NCI-H2196 treated with DMSO at 0.1 percent for 48 hours (cell line): ENCODE measurements around the gene JAZF1.
"Not testable (repeated sequence)": the region's sequence is repeated elsewhere in the genome, so short reads cannot be mapped to it uniquely, and the experiment has no call there.

Source experiments
- DNase-seq: peaks from one replicate; lab custom pipeline; 2025; ENCODE audit not compliant: unreplicated experiment; lab: John Stamatoyannopoulos, UW

The JAZF1 gene

GRCh38 chr7:28015169-28015568, 165.4 kb downstream of the JAZF1 start:
- no peak for DNase-seq

GRCh38 chr7:28014340-28014739, 166.3 kb downstream of the JAZF1 start:
- DNase-seq = not testable (repeated sequence)

GRCh38 chr7:28013441-28013840, 167.2 kb downstream of the JAZF1 start:
- no peak for DNase-seq

- no peak for DNase-seq
Observed at GRCh38 chr7:28013019-28013418, 167.6 kb downstream of the JAZF1 start.

- no peak for DNase-seq
Observed at GRCh38 chr7:28008911-28009310, 171.7 kb downstream of the JAZF1 start.

- DNase-seq = no peak
Observed at GRCh38 chr7:28008171-28008570, 172.4 kb downstream of the JAZF1 start.

GRCh38 chr7:28006491-28006890, 174.1 kb downstream of the JAZF1 start:
- no peak for DNase-seq

GRCh38 chr7:28005847-28006231, 174.8 kb downstream of the JAZF1 start:
- no peak for DNase-seq

GRCh38 chr7:28005075-28005846, 175.3 kb downstream of the JAZF1 start:
- no peak for DNase-seq

- DNase-seq = no peak
Observed at GRCh38 chr7:28003408-28003807, 177.2 kb downstream of the JAZF1 start.

- no peak for DNase-seq
Observed at GRCh38 chr7:28002638-28003037, 178.0 kb downstream of the JAZF1 start.

GRCh38 chr7:28001896-28002295, 178.7 kb downstream of the JAZF1 start:
- no peak for DNase-seq

- DNase-seq = no peak
Observed at GRCh38 chr7:27999829-28000228, 180.8 kb downstream of the JAZF1 start.

GRCh38 chr7:27998382-27998781, 182.2 kb downstream of the JAZF1 start:
- DNase-seq = no peak

- DNase-seq = no peak
Observed at GRCh38 chr7:27997188-27997707, 183.3 kb downstream of the JAZF1 start.

GRCh38 chr7:27996141-27996540, 184.5 kb downstream of the JAZF1 start:
- DNase-seq = no peak

GRCh38 chr7:27995228-27995627, 185.4 kb downstream of the JAZF1 start:
- DNase-seq = no peak

GRCh38 chr7:27994639-27995038, 186.0 kb downstream of the JAZF1 start:
- no peak for DNase-seq

GRCh38 chr7:27992755-27993493, 187.7 kb downstream of the JAZF1 start:
- no peak for DNase-seq

- DNase-seq = no peak
Observed at GRCh38 chr7:27992097-27992496, 188.5 kb downstream of the JAZF1 start.

- DNase-seq = no peak
Observed at GRCh38 chr7:27991006-27991528, 189.5 kb downstream of the JAZF1 start.

- DNase-seq = no peak
Observed at GRCh38 chr7:27976531-27976930, 204.1 kb downstream of the JAZF1 start.
